ENCODE measurements around the gene DDX49.

DNA sequence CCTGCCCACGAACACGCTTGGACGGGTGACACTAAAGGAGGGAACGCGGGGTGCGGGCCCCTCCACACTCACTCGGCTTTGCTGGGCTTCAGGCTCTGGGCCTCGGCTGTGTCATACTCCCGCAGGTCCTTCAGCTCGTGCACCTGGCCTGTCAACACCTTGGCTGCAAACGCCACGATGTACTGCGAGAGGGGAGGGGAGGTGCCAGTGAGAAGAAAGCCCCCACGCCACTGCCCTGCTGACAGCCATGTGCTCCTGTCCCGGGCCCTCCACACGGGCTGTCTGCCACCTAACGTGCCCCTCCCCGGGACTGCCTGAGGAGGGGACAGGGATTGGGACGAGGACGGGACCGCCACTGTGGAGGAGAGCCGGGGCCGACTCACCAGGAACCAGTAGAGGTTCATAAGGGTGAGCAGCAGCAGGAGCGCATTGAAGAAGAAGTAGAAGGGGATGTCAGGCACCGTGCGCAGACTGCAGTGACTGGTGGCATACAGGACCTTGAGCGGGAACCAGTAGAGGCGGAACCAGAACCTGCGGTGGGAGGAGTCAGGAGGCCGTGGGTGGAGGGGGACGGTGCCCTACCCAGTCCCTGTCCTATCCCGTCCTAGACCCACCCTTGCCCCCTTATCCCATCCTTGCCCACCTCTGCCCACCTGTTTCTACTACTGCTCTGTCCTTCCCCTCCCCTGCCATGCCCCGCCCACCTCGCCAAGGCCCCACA is 40.5 kb upstream of the DDX49 start:
- TF ChIP-seq, protein P1, sequence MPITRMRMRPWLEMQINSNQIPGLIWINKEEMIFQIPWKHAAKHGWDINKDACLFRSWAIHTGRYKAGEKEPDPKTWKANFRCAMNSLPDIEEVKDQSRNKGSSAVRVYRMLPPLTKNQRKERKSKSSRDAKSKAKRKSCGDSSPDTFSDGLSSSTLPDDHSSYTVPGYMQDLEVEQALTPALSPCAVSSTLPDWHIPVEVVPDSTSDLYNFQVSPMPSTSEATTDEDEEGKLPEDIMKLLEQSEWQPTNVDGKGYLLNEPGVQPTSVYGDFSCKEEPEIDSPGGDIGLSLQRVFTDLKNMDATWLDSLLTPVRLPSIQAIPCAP (CRISPR knock-in tag; IDR thresholded peaks at IDR 0.05): no peak
- TF ChIP-seq ELF4 (CRISPR knock-in tag; IDR thresholded peaks at IDR 0.05; ENCODE audit: low read depth) (no peak), ZNF671 (CRISPR knock-in tag; IDR thresholded peaks at IDR 0.05) (no peak)
- TF ChIP-seq, protein P2, sequence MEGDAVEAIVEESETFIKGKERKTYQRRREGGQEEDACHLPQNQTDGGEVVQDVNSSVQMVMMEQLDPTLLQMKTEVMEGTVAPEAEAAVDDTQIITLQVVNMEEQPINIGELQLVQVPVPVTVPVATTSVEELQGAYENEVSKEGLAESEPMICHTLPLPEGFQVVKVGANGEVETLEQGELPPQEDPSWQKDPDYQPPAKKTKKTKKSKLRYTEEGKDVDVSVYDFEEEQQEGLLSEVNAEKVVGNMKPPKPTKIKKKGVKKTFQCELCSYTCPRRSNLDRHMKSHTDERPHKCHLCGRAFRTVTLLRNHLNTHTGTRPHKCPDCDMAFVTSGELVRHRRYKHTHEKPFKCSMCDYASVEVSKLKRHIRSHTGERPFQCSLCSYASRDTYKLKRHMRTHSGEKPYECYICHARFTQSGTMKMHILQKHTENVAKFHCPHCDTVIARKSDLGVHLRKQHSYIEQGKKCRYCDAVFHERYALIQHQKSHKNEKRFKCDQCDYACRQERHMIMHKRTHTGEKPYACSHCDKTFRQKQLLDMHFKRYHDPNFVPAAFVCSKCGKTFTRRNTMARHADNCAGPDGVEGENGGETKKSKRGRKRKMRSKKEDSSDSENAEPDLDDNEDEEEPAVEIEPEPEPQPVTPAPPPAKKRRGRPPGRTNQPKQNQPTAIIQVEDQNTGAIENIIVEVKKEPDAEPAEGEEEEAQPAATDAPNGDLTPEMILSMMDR (IDR thresholded peaks at IDR 0.05): no peak

Measured in WTC11 (cell line).